Measurements from ENCODE around the gene SRCAP.

Gene SRCAP

DNA sequence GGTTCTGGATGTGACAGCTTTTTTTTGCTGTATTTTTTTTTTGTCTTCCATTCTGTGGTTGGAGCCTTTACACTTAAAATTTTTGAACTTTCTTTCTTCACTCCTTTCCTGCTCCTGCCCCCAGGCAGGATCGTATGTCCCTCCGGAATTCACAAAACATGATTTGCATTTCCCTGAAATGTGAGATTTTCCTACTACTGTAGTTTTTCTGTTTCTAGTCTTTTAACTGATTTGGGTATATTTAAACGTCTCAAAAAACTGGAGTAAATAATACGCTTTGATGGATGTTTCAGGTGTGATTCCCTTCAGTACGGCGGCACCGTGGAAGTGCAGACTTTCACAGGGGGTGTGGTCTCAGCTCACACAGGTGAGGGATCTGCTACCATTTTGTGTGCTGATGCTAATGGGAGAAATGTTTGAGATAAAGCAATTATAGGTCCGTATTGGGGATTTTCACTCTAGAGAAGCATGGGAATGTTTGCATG is 686 bp downstream of the SRCAP start:
- TF ChIP-seq GATA2 (IDR thresholded peaks at IDR 0.05; ENCODE audit: low read depth, low read length): no peak
- no peak for TF ChIP-seq GATA3 (IDR thresholded peaks at IDR 0.05; ENCODE audit: low read depth, low read length)

DNA sequence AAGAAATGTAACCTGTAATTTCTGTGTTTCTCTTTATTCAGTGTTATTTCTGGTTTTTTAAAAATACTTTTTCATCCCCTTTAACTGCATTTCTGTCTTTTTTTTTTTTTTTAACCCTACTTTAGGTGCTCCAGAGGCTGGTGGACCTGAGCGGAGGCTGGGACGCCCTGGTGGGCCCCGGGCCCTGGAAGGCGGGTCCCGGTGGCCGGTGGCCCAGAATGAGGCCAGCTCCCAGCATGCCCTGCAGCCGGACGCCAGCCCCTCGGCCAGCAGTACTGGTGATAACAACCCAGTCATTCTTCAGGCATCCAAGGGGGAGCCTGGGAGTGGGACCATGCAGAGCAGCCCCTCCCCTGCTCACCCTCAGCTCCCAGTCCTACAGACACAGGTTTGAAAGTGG is 1.5 kb downstream of the SRCAP start:
- TF ChIP-seq GATA2 (IDR thresholded peaks at IDR 0.05; ENCODE audit: low read depth, low read length): no peak
- TF ChIP-seq GATA3 (IDR thresholded peaks at IDR 0.05; ENCODE audit: low read depth, low read length): no peak

GRCh38 chr16:30700971-30701370 is 2.0 kb downstream of the SRCAP start:
- TF ChIP-seq GATA3 (IDR thresholded peaks at IDR 0.05; ENCODE audit: low read depth, low read length) (no peak), GATA2 (IDR thresholded peaks at IDR 0.05; ENCODE audit: low read depth, low read length) (no peak)

- TF ChIP-seq GATA3 (IDR thresholded peaks at IDR 0.05; ENCODE audit: low read depth, low read length) (no peak), GATA2 (IDR thresholded peaks at IDR 0.05; ENCODE audit: low read depth, low read length) (no peak)
Measured at GRCh38 chr16:30703971-30704370, 5.0 kb downstream of the SRCAP start.

DNA sequence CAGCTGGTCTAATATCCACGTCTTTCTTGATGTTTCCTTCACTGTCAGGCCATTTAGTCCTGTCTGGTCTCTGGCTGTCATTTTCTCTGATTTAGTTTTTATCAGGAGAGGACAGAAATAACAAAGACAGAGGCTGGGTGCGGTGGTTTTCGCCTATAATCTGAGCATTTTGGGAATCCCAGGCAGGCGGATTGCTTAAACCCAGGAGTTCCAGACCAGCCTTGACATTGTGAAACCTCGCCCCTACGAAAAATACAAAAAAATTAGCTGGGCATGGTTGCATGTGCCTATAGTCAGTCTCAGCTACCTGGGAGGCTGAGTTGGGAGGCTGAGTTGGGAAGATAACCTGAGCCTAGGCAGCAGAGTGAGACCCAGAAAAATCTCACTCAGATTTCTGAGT is 7.1 kb downstream of the SRCAP start:
- TF ChIP-seq GATA3 (IDR thresholded peaks at IDR 0.05; ENCODE audit: low read depth, low read length): no peak
- no peak for TF ChIP-seq GATA2 (IDR thresholded peaks at IDR 0.05; ENCODE audit: low read depth, low read length)

DNA sequence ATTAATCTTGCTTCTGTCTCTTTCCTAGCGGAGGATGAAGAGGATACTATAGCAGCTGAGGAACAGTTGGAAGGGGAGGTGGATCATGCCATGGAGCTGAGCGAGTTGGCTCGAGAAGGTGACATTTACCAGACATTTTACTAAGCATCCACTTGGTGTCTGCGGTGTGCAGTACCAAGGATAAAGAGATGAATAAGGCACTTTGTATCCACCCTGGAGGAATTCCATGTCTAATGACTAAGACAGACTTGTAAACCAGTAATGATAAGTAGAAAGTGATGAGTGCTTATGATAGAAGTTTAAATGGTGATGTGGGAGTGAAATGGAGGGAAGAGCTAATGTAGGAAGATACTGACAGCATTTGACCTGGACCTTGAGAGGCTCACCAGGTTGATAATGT is 12.0 kb downstream of the SRCAP start:
- TF ChIP-seq GATA3 (IDR thresholded peaks at IDR 0.05; ENCODE audit: low read depth, low read length): no peak
- no peak for TF ChIP-seq GATA2 (IDR thresholded peaks at IDR 0.05; ENCODE audit: low read depth, low read length)

DNA sequence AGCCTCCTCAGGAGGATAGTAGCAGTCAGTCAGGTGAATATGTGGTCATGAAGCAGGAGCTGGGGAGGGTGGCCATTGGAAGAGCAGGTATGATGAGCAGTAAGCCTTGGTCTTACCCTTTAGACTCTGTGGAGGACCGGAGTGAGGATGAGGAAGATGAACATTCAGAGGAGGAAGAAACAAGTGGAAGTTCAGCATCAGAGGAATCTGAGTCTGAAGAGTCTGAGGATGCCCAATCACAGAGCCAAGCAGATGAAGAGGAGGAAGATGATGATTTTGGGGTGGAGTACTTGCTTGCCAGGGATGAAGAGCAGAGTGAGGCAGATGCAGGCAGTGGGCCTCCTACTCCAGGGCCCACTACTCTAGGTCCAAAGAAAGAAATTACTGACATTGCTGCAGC is 12.7 kb downstream of the SRCAP start:
- TF ChIP-seq GATA3 (IDR thresholded peaks at IDR 0.05; ENCODE audit: low read depth, low read length) (no peak), GATA2 (IDR thresholded peaks at IDR 0.05; ENCODE audit: low read depth, low read length) (no peak)

DNA sequence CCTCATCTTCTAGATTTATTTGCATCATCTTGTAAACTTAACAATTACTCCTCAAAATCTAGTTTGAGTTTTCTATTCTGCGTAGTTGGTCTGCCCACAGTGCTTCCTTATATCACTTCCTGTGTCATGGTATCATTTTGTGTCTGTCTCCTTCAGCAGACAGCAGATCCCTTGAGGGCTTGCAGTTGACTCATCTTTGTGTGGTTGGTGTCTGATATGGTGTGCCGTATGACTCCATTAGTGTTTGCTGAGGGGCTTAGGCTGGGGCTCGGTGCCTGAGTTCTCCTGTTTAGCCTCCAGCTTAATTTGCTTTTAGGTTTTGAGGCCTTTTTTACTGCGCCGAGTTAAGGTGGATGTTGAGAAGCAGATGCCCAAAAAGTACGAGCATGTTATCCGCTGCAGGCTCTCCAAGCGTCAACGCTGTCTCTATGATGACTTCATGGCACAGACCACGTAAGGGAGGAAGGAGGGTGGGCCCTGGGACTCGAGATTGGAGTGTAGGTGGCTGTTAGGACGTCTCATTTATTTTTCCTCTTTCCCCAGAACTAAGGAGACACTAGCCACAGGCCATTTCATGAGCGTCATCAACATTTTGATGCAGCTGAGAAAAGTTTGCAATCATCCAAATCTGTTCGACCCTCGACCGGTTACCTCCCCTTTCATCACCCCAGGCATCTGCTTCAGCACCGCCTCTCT is 16.9 kb downstream of the SRCAP start:
- TF ChIP-seq GATA3 (IDR thresholded peaks at IDR 0.05; ENCODE audit: low read depth, low read length) (no peak), GATA2 (IDR thresholded peaks at IDR 0.05; ENCODE audit: low read depth, low read length) (no peak)

DNA sequence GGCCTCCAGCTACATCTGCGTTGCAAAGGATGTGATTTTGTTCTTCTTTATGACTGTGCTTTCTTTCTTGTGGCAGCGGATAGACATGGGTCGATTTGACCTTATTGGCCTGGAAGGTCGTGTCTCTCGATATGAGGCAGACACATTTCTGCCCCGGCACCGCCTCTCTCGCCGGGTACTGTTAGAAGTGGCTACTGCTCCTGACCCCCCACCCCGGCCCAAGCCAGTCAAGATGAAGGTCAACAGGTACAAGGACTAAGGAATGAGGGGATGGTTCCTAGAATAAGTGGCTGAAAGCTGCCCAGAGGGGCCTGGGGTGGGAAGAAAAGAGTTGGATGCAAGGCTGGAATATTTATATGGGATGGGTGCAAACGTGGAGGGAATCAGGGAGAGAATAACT is 21.1 kb downstream of the SRCAP start:
- no peak for TF ChIP-seq GATA3 (IDR thresholded peaks at IDR 0.05; ENCODE audit: low read depth, low read length)
- TF ChIP-seq GATA2 (IDR thresholded peaks at IDR 0.05; ENCODE audit: low read depth, low read length): no peak

DNA sequence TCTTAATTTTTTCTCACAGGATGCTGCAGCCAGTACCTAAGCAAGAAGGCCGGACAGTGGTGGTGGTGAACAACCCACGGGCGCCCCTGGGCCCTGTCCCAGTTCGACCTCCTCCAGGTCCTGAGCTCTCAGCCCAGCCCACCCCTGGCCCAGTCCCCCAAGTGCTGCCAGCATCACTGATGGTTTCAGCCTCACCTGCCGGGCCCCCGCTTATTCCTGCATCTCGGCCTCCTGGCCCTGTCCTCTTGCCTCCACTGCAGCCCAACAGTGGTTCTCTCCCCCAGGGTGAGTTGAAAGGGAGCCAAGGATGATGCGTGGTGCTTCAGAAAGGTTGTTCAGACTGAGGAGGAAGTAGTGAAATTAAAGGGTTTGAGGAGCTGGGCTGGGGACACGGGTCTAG is 21.7 kb downstream of the SRCAP start:
- no peak for TF ChIP-seq GATA3 (IDR thresholded peaks at IDR 0.05; ENCODE audit: low read depth, low read length)
- no peak for TF ChIP-seq GATA2 (IDR thresholded peaks at IDR 0.05; ENCODE audit: low read depth, low read length)

GRCh38 chr16:30721167-30721566 is 22.2 kb downstream of the SRCAP start:
- TF ChIP-seq GATA3 (IDR thresholded peaks at IDR 0.05; ENCODE audit: low read depth, low read length) (no peak), GATA2 (IDR thresholded peaks at IDR 0.05; ENCODE audit: low read depth, low read length) (no peak)

GRCh38 chr16:30721606-30722005 is 22.6 kb downstream of the SRCAP start:
- no peak for TF ChIP-seq GATA2 (IDR thresholded peaks at IDR 0.05; ENCODE audit: low read depth, low read length)
- no peak for TF ChIP-seq GATA3 (IDR thresholded peaks at IDR 0.05; ENCODE audit: low read depth, low read length)

- no peak for TF ChIP-seq GATA3 (IDR thresholded peaks at IDR 0.05; ENCODE audit: low read depth, low read length)
- no peak for TF ChIP-seq GATA2 (IDR thresholded peaks at IDR 0.05; ENCODE audit: low read depth, low read length)
Measured at GRCh38 chr16:30722443-30722842, 23.5 kb downstream of the SRCAP start.

- TF ChIP-seq GATA3 (IDR thresholded peaks at IDR 0.05; ENCODE audit: low read depth, low read length): no peak
- TF ChIP-seq GATA2 (IDR thresholded peaks at IDR 0.05; ENCODE audit: low read depth, low read length): no peak
Measured at GRCh38 chr16:30722916-30723315, 23.9 kb downstream of the SRCAP start.

DNA sequence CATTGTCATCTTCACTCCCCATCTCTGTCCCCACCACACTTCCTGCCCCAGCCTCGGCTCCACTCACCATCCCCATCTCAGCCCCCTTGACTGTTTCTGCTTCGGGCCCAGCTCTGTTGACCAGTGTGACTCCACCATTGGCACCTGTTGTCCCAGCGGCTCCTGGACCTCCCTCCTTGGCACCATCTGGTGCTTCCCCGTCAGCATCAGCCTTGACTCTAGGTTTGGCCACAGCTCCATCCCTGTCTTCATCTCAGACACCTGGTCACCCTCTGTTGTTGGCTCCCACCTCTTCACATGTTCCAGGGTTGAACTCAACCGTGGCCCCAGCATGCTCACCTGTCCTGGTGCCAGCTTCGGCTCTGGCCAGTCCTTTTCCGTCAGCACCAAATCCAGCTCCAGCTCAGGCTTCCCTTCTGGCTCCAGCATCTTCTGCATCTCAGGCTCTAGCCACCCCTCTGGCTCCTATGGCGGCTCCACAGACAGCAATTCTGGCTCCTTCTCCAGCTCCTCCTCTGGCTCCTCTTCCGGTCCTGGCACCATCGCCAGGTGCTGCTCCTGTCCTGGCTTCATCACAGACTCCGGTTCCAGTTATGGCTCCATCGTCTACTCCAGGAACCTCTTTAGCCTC is 24.9 kb downstream of the SRCAP start:
- TF ChIP-seq GATA3 (IDR thresholded peaks at IDR 0.05; ENCODE audit: low read depth, low read length) (no peak), GATA2 (IDR thresholded peaks at IDR 0.05; ENCODE audit: low read depth, low read length) (no peak)

Data from SH-SY5Y (cell line).